HG03460 (cell line): ENCODE results near the gene SKAP1.

Experiments used
- ATAC-seq: cut with Tn5 transposase; IDR thresholded peaks from one replicate; pipeline ENCODE4 v1.9.1; 2021; ENCODE audit not compliant: unreplicated experiment

Gene SKAP1

GRCh38 chr17:48125829-48126531, 304.0 kb downstream of the SKAP1 start:
- no peak for ATAC-seq

- no peak for ATAC-seq
Observed at GRCh38 chr17:48123776-48124388, 306.1 kb downstream of the SKAP1 start.

- no peak for ATAC-seq
Observed at GRCh38 chr17:48123111-48123510, 306.9 kb downstream of the SKAP1 start.

GRCh38 chr17:48122665-48123045, 307.4 kb downstream of the SKAP1 start:
- no peak for ATAC-seq

GRCh38 chr17:48121923-48122664, 307.9 kb downstream of the SKAP1 start:
- ATAC-seq: no peak

GRCh38 chr17:48113201-48113676, 316.8 kb downstream of the SKAP1 start:
- ATAC-seq: no peak

- no peak for ATAC-seq
Observed at GRCh38 chr17:48111937-48112241, 318.1 kb downstream of the SKAP1 start.

GRCh38 chr17:48110761-48111160, 319.3 kb downstream of the SKAP1 start:
- ATAC-seq: no peak

GRCh38 chr17:48107137-48108055, 322.6 kb downstream of the SKAP1 start, which contains the start of gene SNX11:
Gene SNX11 (plus strand): TSS chr17:48107766. CDS start chr17:48112044, 4,278 bp downstream.
- peak; percentile 81 for ATAC-seq

- ATAC-seq: no peak
Observed at GRCh38 chr17:48106802-48107136, 323.2 kb downstream of the SKAP1 start.

GRCh38 chr17:48104440-48104839, 325.6 kb downstream of the SKAP1 start:
- no peak for ATAC-seq

GRCh38 chr17:48102798-48103715, 327.0 kb downstream of the SKAP1 start:
- no peak for ATAC-seq

GRCh38 chr17:48102043-48102750, 327.8 kb downstream of the SKAP1 start:
- ATAC-seq: no peak

- ATAC-seq: peak; percentile 87
Observed at GRCh38 chr17:48101012-48101720, 328.8 kb downstream of the SKAP1 start, which contains the start of gene CBX1. Gene CBX1 (minus strand): TSS chr17:48101478. CDS start chr17:48077004, 24,474 bp downstream.

- peak; percentile 11 for ATAC-seq
Observed at GRCh38 chr17:48100591-48101011, 329.4 kb downstream of the SKAP1 start.

- ATAC-seq: no peak
Observed at GRCh38 chr17:48100160-48100559, 329.9 kb downstream of the SKAP1 start.

- no peak for ATAC-seq
Observed at GRCh38 chr17:48095611-48096010, 334.4 kb downstream of the SKAP1 start.

GRCh38 chr17:48093341-48094045, 336.5 kb downstream of the SKAP1 start:
- no peak for ATAC-seq
